HG03457 (cell line): ENCODE results near the gene PYY.
"Not testable (repeated sequence)": the region's sequence is repeated elsewhere in the genome, so short reads cannot be mapped to it uniquely, and the experiment has no call there.

ENCODE experiments used
- ATAC-seq: cut with Tn5 transposase; IDR thresholded peaks from one replicate; pipeline ENCODE4 v1.9.1; 2021; ENCODE audit warnings: moderate number of reproducible peaks; ENCODE audit not compliant: unreplicated experiment

Gene PYY

GRCh38 chr17:43979011-43979410 is 25.3 kb upstream of the PYY start:
- no peak for ATAC-seq

GRCh38 chr17:43978078-43978477 is 24.3 kb upstream of the PYY start:
- no peak for ATAC-seq

GRCh38 chr17:43976963-43977837 is 23.5 kb upstream of the PYY start:
- ATAC-seq = no peak

GRCh38 chr17:43975898-43976297 is 22.2 kb upstream of the PYY start:
- no peak for ATAC-seq

DNA sequence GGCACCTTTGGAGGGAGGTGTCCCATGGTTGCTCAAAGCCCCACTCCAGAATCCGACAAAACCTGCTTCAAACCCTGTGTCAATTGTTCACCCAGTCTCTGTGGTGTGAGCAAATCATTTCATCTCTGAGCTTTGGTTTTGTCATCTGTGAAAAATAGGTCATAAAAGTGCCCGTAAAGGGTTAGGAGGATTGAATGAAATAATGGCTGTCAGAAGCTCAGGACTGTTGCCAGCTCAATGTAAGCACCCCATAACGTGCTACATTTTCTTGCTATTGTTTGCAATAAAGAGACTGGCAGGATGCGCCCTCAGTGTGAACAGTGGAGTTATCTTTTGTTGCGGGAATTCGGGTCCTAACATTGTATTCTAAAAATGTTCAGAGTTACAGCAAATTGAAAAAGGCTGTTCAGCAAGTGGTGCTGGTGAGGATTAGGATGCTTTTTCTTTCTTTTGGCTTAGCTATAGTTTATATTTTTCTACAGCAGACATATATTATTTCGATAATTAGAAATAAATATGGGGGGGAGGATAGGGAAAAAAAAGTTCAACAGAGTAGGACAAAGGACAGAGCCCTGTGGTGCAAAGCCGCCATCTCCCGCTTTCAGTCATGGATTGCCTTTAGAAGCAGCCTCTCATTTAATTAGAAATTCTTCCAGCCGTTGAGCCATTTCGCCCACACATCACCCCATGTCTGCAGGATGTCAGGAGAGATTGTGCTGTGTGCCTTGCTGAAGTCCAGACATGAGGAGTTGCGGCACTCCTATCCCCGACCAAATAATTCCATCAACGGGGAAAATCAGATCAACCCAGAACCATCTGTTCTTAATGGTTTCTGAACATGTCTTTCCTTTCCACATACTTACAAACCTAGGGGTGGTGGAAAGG is 20.9 kb upstream of the PYY start:
- ATAC-seq = no peak

- ATAC-seq = not testable (repeated sequence)
Observed at GRCh38 chr17:43972444-43973212, 18.9 kb upstream of the PYY start.

DNA sequence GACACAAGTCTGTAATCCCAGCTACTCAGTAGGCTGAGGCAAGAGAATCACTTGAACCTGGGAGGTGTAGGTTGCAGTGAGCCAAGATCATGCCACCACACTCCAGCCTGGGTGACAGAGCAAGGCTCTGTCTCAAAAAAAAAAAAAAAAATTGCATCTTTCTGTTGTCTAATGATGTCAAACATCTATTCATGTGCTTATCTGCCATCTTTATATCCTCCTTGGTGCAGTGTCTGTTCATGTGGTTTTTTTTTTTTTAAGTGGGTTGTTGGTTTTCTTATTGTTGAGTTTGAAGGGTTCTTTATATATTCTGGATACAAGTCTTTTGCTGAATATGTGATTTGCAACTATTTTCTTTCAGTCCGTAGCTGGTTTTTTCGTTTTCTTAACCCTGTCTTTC is 17.7 kb upstream of the PYY start:
- not testable (repeated sequence) for ATAC-seq

- no peak for ATAC-seq
Observed at GRCh38 chr17:43970366-43970765, 16.6 kb upstream of the PYY start.

DNA sequence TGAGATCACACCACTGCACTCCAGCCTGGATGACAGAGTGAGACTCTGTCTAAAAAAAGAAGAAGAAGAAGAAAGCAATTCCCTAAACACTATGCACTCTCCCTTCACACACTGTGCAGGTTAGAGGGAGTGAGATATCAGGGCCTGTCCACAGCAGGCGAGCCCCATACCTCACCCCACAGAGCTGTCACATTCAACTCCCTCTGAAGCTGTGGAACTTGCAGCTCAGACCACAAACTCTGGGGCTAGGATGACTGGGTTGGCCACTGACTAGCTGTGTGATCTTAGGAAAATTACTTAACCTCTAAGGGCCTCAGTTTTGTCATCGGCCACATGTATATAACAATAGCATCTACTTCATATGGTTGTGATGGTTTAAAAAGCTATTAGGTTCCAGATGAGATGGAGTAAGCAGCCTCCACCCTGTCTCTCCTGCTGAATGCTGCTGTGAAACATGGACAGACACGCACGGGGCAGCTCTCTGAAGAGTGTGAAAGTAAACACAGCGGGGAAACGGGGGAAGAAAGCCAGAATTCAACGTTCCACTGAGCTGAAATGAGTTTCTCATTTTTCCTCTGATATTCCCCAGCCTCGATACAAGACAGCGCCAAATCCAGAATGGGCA is 13.6 kb upstream of the PYY start:
- ATAC-seq = no peak

- ATAC-seq = no peak
Observed at GRCh38 chr17:43966276-43966675, 12.5 kb upstream of the PYY start.

GRCh38 chr17:43962479-43962878 is 8.7 kb upstream of the PYY start:
- ATAC-seq = no peak

DNA sequence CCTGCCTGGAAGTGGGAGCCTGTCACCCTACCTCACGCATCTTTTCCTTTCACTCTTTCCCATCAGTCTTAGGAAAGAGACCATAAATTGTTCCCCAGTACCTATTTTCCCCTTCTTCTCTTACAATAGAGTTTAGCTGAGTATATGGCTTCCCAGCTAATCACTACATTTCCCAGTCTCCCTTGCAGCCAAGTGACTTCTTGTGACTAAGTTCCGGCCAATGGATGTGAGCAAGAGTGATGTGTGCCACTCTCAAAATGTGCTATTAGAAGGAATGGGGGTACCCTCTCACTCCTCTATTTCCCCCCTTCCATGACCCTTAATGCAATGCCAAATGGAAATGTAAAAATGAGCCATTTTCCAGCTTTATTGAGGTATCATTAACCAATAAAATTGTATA is 8.2 kb upstream of the PYY start:
- ATAC-seq = no peak

GRCh38 chr17:43961292-43961691 is 7.6 kb upstream of the PYY start:
- not testable (repeated sequence) for ATAC-seq

GRCh38 chr17:43958748-43959352 is 5.1 kb upstream of the PYY start:
- no peak for ATAC-seq

DNA sequence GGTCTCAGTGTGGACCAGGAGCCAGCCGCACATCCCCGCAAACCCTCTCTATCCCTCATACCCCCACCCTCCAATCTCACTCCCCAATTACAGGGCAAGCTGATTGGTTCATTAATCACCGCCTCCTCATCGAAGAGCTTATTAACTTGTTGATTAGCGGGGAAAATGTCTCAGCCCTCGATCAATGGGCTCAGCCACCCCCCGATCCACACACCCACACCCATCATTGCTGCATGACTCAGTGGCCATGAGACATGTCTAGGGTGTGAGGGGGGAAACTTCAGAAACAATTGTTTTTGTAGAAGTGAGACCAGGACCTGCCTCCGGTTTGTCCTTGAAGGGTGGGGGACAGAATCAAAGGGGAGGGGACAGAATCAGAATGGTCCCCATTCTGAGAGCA is 2.5 kb upstream of the PYY start:
- no peak for ATAC-seq

- no peak for ATAC-seq
Observed at GRCh38 chr17:43952724-43953666, 745 bp downstream of the PYY start.

DNA sequence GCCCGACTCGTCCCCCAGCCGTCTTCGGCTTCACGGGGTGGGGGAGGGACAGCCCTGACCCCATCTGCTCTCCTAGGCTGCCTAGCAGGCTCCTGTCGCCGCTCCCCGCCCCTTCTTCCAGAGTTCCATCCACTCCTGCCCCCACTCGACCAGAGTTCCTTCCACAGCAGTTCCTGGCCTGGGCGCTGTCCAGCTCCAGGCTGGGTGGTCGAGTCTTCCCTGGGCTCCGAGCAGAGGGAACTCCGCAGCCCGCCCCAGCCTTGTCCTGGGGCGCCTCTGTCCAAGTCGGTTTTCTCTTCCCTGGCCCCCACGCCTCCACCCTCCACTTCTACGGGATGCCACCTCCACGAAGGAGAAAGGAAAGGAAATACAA is 1.4 kb downstream of the PYY start:
- no peak for ATAC-seq

- no peak for ATAC-seq
Observed at GRCh38 chr17:43951750-43952149, 2.0 kb downstream of the PYY start.

GRCh38 chr17:43950554-43950953 is 3.2 kb downstream of the PYY start:
- ATAC-seq = no peak
